Lung (tissue), 12 donors: ENCODE results near the gene CPB2. TPM values are rescaled to one million over a fixed set of nuclear protein-coding genes. Genes with fewer than 3 reads are reported as not detected.
A peak's percentile ranks its signal among the peaks of the same experiment; 100 is the strongest.

Experiments
- ATAC-seq: fragments of 200-7000 bp; cut with Tn5 transposase; one replicate; pipeline ENCODE4 v1.9.1; 2020; ENCODE audit warnings: moderate number of reproducible peaks; ENCODE audit not compliant: insufficient read depth, low FRiP score
- DNase-seq, 3 donors: peaks; one replicate each; pipeline ENCODE4 v3.0.0-alpha.2; 2013 to 2017
- H3K27ac ChIP-seq, 2 donors: one replicate each; pipeline ENCODE4 v1.5.1; 2013; ENCODE audit warnings: mild to moderate bottlenecking in 2 of 2, moderate library complexity in 2 of 2, control low read depth in 1 of 2, inconsistent platforms in 1 of 2, low read depth in 1 of 2, low read length in 1 of 2
- H3K27me3 ChIP-seq, 3 donors: one replicate each; pipeline ENCODE4 v1.5.1; 2013; ENCODE audit warnings: low read length in 2 of 3; ENCODE audit not compliant: control insufficient read depth in 3 of 3, insufficient read depth in 3 of 3
- H3K36me3 ChIP-seq, 4 donors: one replicate each; pipeline ENCODE4 v1.5.1; 2013; ENCODE audit warnings: low read length in 4 of 4, mild to moderate bottlenecking in 1 of 4, moderate library complexity in 1 of 4; ENCODE audit not compliant: control insufficient read depth in 4 of 4, insufficient read depth in 4 of 4
- H3K4me1 ChIP-seq, 5 donors: one replicate each; pipeline ENCODE4 v1.5.1; 2013; ENCODE audit warnings: low read length in 5 of 5, mild to moderate bottlenecking in 2 of 5, moderate library complexity in 1 of 5; ENCODE audit not compliant: control insufficient read depth in 5 of 5, insufficient read depth in 5 of 5
- H3K4me3 ChIP-seq: one replicate; pipeline ENCODE4 v1.5.1; 2013; ENCODE audit warnings: mild to moderate bottlenecking, control low read depth, moderate library complexity
- H3K9ac ChIP-seq, 2 donors: one replicate each; pipeline ENCODE4 v1.5.1; 2013; ENCODE audit warnings: low read length in 2 of 2, control low read depth in 1 of 2; ENCODE audit not compliant: insufficient read depth in 1 of 2
- H3K9me3 ChIP-seq, 4 donors: one replicate each; pipeline ENCODE4 v1.5.1; 2013; ENCODE audit warnings: low read length in 3 of 4, mild to moderate bottlenecking in 1 of 4, moderate library complexity in 1 of 4; ENCODE audit not compliant: control insufficient read depth in 4 of 4, insufficient read depth in 3 of 4
- CTCF ChIP-seq: IDR thresholded peaks from 2 replicates; pipeline ENCODE4 v1.5.1; 2012; ENCODE audit warnings: mild to moderate bottlenecking; ENCODE audit errors: control extremely low read depth, extremely low read depth
- WGBS, 2 donors: extraction: QIAGEN DNeasy Blood & Tissue Kit; methylation state at CpG; one replicate each; pipeline ENCODE4 v1.1.7; 2013; 5-methylcytosine and 5-hydroxymethylcytosine counted together
- polyA plus RNA-seq, 2 donors: library from polyadenylated mRNA; stranded (reverse); fragments of 200-250 nt; gene quantifications; one replicate each; pipeline ENCODE4 v1.2.1, GENCODE V29; 2013
- total RNA-seq, 2 donors: library from RNA; depleted of rRNA in 1 of 2; stranded (reverse); fragments of >200 nt in 1 of 2; gene quantifications; one replicate each; pipeline ENCODE4 v1.2.1, GENCODE V29; 2014 to 2021
- donor health status: control.
- donor health status: control.
- donor health status: Bipolar disorder and iron deficiency.
- donor health status: healthy.
- donor health status: DM: yes; HTN: yes; CAD: no.

Gene CPB2
- total and polyA plus RNA-seq, 4 donors = 1.7 to 19.7 (median 16.7) TPM; not detected in 1

DNA sequence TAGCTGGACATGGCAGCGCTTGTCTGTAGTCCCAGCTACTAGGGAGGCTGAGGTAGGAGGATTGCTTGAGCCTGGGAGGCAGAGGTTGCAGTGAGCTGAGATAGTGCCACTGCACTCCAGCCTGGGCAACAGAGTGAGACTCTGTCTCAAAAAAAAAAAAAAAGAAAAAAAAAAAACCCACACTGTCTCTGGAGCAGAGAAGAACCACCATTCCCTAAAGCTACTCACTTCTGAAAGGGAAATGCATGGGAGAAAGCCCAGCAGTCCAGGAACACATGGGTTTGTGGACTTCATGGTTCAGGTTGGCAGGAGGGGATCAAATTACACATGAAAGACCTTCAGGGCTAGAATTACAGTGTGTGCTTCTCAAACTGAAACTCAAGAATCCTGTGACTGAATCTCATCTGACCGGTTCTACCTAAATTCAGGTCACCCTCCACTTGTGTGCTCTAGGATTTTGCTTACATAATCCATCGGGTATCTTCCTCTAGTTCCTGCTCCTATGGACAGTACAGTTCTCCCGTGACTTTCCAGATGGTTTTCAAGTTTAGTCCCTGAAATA lies 30.2 kb upstream of the CPB2 start:
- ATAC-seq (peak; percentile 58), DNase-seq (peak; percentile 43 to 89 (median 68))
- TF ChIP-seq CTCF = no peak
- Histone ChIP-seq H3K9me3 (no peaks in the 10 kb centered on the region), H3K36me3 (no peaks in the 10 kb centered on the region), H3K27ac (no peak overlapping the region), H3K4me3 (no peak overlapping the region), H3K9ac (no peak overlapping the region), H3K4me1 (peaks cover 0 to 15% (median 0%) of the 10 kb centered on the region in 5 donors), H3K27me3 (peaks cover 0 to 4% (median 0%) of the 10 kb centered on the region in 3 donors)
- WGBS, 2 donors = 63 to 72% methylated on average over 4 of the region's 4 CpGs

- no peak for DNase-seq
- TF ChIP-seq CTCF = no peak
- peaks cover 0 to 4% (median 0%) of the 10 kb centered on the region in 3 donors for H3K27me3 ChIP-seq
- H3K4me3 ChIP-seq = no peak overlapping the region
- ATAC-seq = no peak
- no peak overlapping the region for H3K27ac ChIP-seq
- H3K36me3 ChIP-seq = peaks cover 0 to 3% (median 0%) of the 10 kb centered on the region in 4 donors
- H3K4me1 ChIP-seq = peaks cover 0 to 15% (median 0%) of the 10 kb centered on the region in 5 donors
- 80 to 89% methylated on average over 2 of the region's 2 CpGs for WGBS, 2 donors
- no peak overlapping the region for H3K9ac ChIP-seq
- no peaks in the 10 kb centered on the region for H3K9me3 ChIP-seq
Observed at GRCh38 chr13:46134494-46134893, 29.7 kb upstream of the CPB2 start.

GRCh38 chr13:46132109-46132508 lies 27.3 kb upstream of the CPB2 start:
- Histone ChIP-seq H3K27ac (no peak overlapping the region), H3K9me3 (no peaks in the 10 kb centered on the region), H3K27me3 (peaks cover 0 to 4% (median 0%) of the 10 kb centered on the region in 3 donors), H3K4me3 (no peak overlapping the region), H3K36me3 (peaks cover 0 to 3% (median 0%) of the 10 kb centered on the region in 4 donors), H3K9ac (no peak overlapping the region), H3K4me1 (peaks cover 0 to 15% (median 0%) of the 10 kb centered on the region in 5 donors)
- 93 to 97% methylated on average over 3 of the region's 3 CpGs for WGBS, 2 donors
- DNase-seq = no peak
- no peak for ATAC-seq
- no peak for TF ChIP-seq CTCF

DNA sequence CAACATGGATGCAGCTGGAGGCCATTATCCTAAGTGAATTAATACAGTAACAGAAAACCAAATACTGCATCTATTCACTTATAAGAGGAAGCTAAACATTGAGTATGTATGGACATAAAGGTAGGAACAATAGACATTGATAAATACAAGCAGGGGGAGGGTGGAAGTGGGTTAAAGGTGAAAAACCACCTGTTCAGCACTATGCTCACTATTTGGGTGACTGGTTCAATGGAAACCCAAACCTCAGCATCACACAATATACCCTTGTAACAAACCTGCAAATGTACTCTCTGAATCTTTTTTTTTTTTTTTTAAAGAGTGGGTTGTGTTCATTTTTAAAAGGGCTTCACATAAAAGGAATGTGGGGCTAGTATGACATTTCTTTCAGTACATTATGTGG lies 26.9 kb upstream of the CPB2 start:
- peaks cover 0 to 15% (median 0%) of the 10 kb centered on the region in 5 donors for H3K4me1 ChIP-seq
- no peaks in the 10 kb centered on the region for H3K9me3 ChIP-seq
- peaks cover 0 to 4% (median 0%) of the 10 kb centered on the region in 3 donors for H3K27me3 ChIP-seq
- H3K27ac ChIP-seq = no peak overlapping the region
- ATAC-seq (no peak), DNase-seq (no peak)
- H3K4me3 ChIP-seq = no peak overlapping the region
- H3K9ac ChIP-seq = no peak overlapping the region
- peaks cover 0 to 3% (median 0%) of the 10 kb centered on the region in 4 donors for H3K36me3 ChIP-seq
- TF ChIP-seq CTCF = no peak
